ENCODE measurements around the gene MADD.

The MADD gene

GRCh38 chr11:47342854-47343253 is 72.9 kb downstream of the MADD start:
- H3K4me3 ChIP-seq (ENCODE audit: low read length): no peak overlapping the region
- TF ChIP-seq, protein P1, sequence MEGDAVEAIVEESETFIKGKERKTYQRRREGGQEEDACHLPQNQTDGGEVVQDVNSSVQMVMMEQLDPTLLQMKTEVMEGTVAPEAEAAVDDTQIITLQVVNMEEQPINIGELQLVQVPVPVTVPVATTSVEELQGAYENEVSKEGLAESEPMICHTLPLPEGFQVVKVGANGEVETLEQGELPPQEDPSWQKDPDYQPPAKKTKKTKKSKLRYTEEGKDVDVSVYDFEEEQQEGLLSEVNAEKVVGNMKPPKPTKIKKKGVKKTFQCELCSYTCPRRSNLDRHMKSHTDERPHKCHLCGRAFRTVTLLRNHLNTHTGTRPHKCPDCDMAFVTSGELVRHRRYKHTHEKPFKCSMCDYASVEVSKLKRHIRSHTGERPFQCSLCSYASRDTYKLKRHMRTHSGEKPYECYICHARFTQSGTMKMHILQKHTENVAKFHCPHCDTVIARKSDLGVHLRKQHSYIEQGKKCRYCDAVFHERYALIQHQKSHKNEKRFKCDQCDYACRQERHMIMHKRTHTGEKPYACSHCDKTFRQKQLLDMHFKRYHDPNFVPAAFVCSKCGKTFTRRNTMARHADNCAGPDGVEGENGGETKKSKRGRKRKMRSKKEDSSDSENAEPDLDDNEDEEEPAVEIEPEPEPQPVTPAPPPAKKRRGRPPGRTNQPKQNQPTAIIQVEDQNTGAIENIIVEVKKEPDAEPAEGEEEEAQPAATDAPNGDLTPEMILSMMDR (IDR thresholded peaks at IDR 0.05; ENCODE audit: insufficient read depth, low read depth, low read length, missing control alignments): no peak
- no peak for DNase-seq (ENCODE audit: low read depth)

DNA sequence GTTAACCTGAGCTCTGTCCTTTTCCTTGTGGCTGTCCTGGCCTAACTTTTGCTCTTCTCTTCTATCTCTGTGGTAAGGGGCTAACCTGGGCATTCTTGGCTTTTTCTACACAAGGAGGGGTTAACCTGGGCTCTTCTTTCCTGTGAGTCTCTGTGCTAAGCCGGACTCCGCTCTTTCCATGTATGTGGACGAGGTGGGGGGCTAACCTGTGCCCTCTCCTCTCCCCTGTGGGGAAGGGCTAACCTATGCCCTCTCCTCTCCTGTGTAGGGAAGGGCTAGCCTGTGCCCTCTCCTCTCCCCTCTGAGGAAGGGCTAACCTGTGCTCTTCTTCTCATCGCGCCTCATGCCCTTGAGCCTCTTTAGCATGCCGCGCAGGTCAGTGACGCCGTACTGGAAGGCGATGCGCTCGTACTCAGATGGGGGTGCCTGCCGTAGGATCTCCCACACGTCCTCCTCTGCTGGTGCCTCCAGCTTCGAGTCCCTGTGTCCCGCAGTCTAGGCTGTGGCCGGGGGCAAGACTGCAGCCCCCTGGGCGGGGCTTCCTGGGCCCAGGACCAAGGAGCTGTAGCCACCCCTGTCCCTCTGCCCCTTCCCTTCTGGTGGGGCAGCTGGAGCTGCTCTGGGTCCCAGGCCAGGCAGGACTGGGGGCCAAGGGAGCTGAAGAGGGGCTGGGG is 76.1 kb downstream of the MADD start:
- TF ChIP-seq, protein P1 (IDR thresholded peaks at IDR 0.05; ENCODE audit: insufficient read depth, low read depth, low read length, missing control alignments): no peak
- DNase-seq (ENCODE audit: low read depth): no peak
- no peak overlapping the region for H3K4me3 ChIP-seq (ENCODE audit: low read length)

DNA sequence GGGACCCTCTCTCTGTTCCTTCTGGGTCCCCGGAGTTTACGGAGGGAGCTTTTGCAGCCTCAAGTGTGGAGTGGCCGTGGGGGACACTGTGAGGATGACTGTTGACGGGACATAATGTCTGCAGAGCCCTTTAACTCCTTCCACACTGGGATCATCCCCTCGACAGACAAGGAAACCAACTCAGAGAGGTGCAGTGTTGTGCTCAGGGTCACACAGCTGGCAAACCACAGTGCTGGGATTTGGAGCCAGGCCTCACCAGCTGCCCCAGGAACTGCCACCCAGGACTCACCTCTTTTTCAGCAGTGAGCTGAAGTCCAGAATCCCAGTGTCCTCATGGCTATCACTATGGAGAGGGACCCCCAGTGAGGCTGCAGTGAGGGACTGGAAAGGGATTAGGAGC is 77.2 kb downstream of the MADD start:
- no peak for DNase-seq (ENCODE audit: low read depth)
- TF ChIP-seq, protein P1 (IDR thresholded peaks at IDR 0.05; ENCODE audit: insufficient read depth, low read depth, low read length, missing control alignments): no peak
- no peak overlapping the region for H3K4me3 ChIP-seq (ENCODE audit: low read length)

DNA sequence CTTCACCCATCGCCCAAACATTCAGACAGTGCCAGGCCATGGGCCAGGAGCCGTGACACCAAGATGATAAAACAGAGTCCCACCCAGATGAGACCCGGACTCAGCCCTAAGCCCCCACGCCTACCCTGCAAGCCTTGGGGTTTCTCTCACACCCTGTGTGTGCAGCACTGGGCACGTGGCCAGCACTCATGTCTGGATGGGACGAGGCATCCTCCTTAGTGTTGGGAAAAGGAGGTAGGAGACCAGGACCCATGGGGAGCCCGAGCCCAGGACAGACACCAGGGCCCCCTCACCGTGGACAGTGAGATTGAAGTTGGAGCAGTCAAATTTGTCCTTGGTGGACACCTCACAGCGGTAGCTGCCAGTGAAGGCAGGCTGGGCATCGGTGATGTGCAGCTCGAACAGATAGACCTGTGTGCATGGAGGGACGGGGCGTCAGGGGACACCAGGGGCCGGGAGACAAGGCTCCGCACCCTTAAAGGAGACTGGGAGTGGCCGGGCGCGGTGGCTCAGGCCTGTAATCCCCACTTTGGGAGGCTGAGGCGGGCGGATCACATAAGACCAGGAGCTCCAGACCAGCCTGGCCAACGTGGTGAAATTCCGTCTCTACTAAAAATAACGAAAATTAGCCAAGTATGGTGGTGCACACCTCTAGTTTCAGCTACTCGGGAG is 78.3 kb downstream of the MADD start:
- TF ChIP-seq, protein P1 (IDR thresholded peaks at IDR 0.05; ENCODE audit: insufficient read depth, low read depth, low read length, missing control alignments): no peak
- H3K4me3 ChIP-seq (ENCODE audit: low read length): no peak overlapping the region
- no peak for DNase-seq (ENCODE audit: low read depth)

DNA sequence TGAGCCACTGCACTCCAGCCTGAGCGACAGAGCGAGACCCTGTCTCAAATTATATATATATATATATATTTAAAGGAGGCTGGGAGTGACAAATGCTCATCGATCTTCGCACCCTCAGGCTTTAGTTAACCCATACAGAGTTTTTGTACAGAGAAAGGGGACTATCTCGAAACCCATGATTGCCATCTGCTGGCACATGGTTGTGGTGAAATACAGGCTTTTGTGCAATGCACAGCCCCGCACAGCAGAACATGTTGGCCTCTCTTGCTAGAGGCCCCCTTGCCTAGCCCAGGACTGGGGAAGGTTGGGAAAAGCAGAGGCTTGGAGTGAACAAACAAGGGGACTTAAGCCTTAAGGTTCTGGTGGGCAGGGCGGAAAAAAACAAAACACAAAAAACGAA is 78.9 kb downstream of the MADD start:
- H3K4me3 ChIP-seq (ENCODE audit: low read length): no peak overlapping the region
- TF ChIP-seq, protein P1 (IDR thresholded peaks at IDR 0.05; ENCODE audit: insufficient read depth, low read depth, low read length, missing control alignments): peak; percentile 26
- DNase-seq (ENCODE audit: low read depth): peak; percentile 13

GRCh38 chr11:47349521-47350095 is 79.7 kb downstream of the MADD start:
- no peak overlapping the region for H3K4me3 ChIP-seq (ENCODE audit: low read length)
- TF ChIP-seq, protein P1 (IDR thresholded peaks at IDR 0.05; ENCODE audit: insufficient read depth, low read depth, low read length, missing control alignments): no peak
- no peak for DNase-seq (ENCODE audit: low read depth)

Measured in epithelial cell of esophagus (primary cell).